Epithelial cell of prostate (primary cell): Measurements from ENCODE around the gene OR8G1.
A peak's percentile ranks its signal among the peaks of the same experiment; 100 is the strongest.
"Not testable (repeated sequence)": the region's sequence is repeated elsewhere in the genome, so short reads cannot be mapped to it uniquely, and the experiment has no call there.

ENCODE experiments used
- DNase-seq: peaks from one replicate; pipeline ENCODE4 v3.0.0-alpha.2; 2011; ENCODE audit warnings: low read depth, low spot score
- H3K27ac ChIP-seq: fragments of 450-650 bp; 2 replicates; pipeline ENCODE4 v1.5.1; 2017; ENCODE audit warnings: mild to moderate bottlenecking

The OR8G1 gene, protein sequence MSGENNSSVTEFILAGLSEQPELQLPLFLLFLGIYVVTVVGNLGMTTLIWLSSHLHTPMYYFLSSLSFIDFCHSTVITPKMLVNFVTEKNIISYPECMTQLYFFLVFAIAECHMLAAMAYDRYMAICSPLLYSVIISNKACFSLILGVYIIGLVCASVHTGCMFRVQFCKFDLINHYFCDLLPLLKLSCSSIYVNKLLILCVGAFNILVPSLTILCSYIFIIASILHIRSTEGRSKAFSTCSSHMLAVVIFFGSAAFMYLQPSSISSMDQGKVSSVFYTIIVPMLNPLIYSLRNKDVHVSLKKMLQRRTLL

GRCh38 chr11:124240621-124241397, at the start of gene OR8G1:
TSS of gene OR8G1 (plus strand) at chr11:124241095. CDS start at chr11:124249676, 8,581 bp downstream.
- no peak within 1 kb of the TSS for H3K27ac ChIP-seq
- DNase-seq: no peak

DNA sequence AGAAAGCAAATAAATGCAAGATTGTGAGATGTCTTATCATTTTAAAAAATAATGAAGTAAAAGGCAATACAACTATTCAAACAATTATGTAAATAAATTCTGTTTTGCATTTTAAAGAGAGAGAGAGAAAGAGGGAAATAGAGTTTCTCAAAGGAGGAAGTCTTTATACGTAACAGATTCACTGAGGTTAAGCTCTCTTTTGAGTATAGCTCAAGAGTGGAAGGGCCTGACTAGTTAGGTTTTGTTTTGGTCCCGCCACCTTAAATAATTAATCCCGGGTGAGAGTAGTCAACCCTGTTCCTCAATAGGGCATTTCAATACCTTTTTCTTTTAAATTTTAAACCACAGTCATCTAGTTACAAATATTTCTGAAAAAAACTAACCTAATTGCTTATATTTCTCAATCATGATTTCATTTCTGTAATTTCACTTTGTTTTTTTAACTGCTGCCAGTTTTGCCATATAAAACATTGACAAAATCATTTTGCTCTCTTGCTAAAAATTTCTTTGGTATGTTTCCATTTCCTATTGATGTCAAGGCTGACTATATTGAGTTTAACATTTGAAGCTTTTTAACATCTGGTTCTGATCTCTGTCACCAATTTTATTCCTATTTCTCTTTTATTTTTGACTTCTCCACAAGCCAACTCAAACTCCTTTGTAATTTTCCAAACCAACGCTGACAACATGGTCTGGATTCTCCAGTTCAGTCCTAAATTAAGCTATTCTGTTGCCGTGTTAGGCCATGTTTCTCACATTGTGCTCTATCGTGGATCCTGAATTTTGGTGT, 47.5 kb upstream of the OR8G1 start:
- H3K27ac ChIP-seq: no peak overlapping the region
- no peak for DNase-seq

DNA sequence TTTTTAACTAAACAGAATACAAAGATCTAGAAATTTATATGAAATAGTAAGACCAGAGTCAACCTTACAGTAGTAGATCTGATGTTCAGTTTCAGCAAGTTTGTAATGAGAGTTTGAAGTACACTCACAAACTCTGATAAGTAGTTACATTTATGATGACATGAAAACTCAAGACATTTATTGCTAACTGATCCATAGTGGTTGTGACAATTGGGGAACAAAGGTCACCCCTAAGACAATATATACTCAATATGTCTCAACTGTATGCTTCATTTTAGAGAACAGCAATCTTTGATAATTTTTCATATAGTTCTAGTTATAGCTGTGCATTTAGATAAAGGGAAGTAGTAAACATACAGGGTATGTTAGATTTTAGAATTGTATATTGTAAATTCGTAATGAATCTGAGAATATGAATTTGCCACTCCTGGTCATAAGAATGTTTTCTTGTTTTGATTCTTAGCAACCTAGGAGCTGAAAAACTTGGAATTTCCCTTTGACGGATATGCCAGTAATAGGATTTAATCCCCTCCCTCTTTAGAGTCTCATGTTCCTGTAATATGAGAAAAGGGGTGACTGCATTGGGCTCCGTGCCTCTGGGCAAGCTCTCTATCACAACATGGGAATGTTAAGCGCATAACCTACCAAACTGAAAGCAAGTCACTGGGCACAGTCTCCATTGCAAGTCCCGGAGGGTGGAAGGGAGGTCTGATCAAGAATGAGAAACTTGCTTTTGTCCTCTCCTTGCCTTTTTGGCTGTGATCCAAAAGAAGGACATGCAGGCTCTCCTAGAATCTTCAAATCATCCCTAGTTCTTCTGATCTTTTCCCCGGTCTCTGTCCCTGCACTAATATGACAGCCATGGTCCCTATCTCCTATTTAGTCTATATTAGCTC, 46.4 kb upstream of the OR8G1 start:
- DNase-seq: no peak
- no peak overlapping the region for H3K27ac ChIP-seq

DNA sequence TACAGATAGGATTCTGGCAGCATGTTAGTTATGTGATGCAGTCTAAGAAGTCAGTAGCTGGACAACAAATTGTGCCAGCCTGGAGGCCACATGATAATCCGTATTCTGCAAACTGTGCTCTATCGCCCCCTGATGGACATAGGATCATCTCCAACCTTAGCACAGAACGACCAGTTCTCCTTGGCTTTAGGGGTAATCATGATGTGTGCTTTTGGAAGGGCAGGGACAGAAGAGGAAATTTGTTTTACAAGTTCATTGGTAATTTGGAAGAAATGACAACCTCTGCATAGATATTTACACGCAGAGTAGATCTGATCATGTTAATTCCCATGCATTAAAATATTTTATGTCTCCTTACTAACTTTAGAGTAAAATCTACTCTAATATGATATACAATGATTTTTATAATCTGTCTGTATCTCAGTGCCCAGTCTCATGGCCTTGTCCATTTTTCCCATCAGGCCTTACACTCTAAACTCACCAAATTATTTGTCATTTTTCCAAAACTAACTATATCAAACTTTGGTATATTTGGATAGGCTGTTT, 45.6 kb upstream of the OR8G1 start:
- H3K27ac ChIP-seq: no peak overlapping the region
- no peak for DNase-seq

DNA sequence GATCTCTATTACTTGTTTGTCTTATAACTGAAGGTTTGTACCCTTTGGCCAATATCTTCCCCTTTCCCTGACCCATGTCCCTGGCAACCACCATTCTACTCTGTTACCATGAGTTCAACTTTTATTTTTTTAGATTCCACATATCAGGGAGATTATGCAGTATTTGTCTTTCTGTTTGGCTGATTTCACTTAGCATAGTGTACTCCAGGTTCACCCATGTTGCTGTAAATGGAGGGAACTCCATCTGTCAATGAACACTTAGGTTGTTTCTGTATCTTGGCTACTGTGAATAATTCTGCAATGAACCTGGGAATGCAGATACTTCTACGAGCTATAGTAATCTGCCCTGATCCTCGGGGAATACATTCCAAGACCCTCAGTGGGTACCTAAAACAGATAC, 42.9 kb upstream of the OR8G1 start:
- no peak overlapping the region for H3K27ac ChIP-seq
- no peak for DNase-seq

GRCh38 chr11:124198897-124199296, 42.0 kb upstream of the OR8G1 start:
- no peak for DNase-seq
- H3K27ac ChIP-seq: no peak overlapping the region

DNA sequence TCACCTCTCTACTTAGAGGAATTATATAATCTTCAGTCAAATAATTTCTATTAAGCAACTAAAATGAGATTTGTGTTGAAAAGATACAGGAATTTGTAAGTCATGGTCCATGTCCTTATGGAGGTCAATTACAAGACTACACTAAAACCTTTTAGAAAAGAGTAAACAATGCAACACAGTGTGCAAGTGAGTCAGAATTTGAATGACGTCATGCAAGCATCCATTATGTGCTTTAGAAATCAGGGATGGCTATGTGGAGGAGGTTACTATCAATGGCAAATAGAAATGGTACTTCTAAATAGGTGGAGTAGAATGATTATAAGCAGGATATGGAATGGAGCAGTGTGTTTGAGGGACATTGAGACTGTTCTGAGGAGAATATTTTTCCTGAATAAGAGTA, 41.2 kb upstream of the OR8G1 start:
- no peak overlapping the region for H3K27ac ChIP-seq
- DNase-seq: peak; percentile 5

DNA sequence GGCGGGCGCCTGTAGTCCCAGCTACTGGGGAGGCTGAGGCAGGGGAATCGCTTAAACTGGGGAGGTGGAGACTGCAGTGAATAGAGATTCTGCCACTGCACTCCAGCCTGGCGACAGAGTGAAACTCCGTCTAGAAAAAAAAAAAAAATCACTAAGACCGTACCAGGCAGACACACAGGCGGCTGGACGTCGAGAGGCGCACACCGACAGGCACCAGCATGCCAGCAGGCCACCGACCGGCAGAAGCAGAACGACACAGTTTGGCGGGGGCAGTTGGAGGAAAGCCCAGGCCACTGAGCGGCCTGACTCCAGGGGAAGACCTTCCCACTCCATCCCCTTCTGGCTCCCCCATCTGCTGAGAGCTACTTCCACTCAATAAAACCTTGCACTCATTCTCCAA, 40.2 kb upstream of the OR8G1 start:
- DNase-seq: no peak
- no peak overlapping the region for H3K27ac ChIP-seq

- no peak for DNase-seq
- H3K27ac ChIP-seq: no peak overlapping the region
These were observed 37.9 kb upstream of the OR8G1 start for GRCh38 chr11:124202951-124203350.

DNA sequence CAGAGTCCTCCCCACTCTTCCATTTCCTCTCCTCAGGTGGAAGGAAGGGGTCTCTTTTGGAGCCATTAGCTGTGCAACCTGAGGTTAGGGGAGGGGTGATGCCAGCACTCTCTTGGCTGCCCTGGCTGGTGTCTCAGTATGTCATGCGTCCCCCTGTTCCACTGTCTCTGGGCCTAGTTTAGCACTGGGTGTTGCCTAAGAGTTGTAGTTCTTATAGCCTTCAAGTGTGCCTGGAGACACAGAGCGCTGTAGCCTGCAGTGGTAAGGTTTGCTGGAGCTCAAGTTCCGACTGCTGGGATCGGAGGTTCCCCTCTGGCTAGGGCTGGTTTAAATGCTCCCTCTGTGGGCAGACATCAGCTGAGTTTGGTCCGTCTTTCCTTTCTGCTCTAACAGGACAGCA, 36.9 kb upstream of the OR8G1 start:
- no peak overlapping the region for H3K27ac ChIP-seq
- no peak for DNase-seq

GRCh38 chr11:124207102-124207792, 33.6 kb upstream of the OR8G1 start:
- H3K27ac ChIP-seq: no peak overlapping the region
- no peak for DNase-seq

DNA sequence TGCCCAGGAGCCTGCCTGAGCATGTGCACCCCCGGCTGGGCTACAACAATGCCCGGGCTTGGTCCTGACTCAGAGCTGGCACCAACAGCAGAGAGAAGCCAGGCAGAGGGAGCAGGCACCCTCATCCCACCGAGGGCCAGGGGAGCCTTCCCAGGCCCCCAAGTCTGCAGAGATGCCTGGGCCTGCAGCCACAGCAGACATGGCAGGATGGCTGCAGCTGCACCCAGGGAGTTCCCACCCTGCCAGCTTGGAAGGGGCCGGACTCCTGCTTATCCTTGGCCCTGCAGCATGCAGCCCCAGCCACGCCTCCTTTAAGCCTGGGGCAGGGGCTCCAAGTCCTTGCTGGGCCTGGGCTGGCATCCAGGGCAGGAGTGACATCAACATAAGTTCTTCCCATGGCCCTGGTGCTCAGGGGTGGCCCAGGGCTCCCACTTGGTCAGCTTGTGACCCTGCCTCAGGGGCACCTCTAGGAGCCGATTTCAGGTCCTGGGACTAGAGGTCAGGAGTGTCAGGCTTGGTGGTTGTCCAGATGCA, 31.0 kb upstream of the OR8G1 start:
- DNase-seq: no peak
- no peak overlapping the region for H3K27ac ChIP-seq

DNA sequence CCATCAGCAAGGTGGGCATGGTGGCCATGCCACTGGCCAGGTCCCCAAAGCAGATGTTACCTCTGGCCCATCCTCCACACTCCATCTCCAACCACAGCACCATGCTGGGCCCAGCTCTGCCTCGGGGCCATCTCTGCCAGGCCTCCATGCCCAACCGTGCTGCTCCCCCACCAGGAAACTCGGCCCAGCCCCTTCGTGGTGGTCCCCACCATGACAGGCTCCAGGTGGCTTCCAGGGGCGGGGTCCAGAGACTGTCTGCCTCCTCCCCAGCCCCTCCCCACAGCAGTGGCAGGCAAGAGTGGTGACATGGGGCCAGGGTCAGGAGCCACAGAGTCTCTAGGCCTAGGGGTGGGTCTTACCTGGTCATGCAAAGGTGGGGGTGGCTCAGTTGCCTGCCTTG, 30.5 kb upstream of the OR8G1 start:
- no peak for DNase-seq
- no peak overlapping the region for H3K27ac ChIP-seq

DNA sequence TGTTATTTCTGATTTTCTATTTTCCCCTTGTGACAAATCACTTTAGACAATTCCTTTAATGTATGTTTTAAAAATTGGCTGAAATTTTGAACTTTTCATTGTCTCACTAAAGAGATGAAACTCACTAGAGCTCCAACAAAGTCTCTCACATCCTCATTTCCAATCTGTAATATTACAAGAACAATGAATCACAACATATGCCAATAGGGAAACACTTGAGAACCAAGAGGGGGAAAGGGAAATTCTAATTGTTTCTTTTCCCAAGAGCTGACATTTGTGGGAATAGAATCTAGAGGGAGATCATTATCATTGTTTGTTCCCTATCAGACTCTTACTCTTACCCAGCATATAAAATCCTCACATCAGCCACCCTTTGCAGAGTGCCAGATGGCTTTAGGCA, 29.6 kb upstream of the OR8G1 start:
- no peak overlapping the region for H3K27ac ChIP-seq
- no peak for DNase-seq

DNA sequence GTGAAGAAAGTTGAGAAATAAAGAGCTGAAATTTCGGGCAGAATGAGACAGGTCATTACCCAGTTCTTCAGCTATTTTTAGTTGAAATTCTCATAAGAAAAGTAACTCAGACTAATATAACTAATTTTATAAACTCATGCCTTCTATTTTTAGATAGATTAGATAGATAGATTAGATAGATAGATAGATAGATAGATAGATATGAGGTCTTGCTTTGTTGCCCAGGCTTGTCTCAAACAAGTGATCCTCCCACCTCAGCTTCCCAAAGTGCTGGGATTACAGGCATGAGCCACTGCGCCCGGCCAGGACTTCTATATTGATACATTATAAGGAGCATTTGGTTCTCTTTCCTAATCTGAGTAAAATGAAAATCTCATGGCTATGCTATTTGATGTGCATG, 26.9 kb upstream of the OR8G1 start:
- no peak overlapping the region for H3K27ac ChIP-seq

DNA sequence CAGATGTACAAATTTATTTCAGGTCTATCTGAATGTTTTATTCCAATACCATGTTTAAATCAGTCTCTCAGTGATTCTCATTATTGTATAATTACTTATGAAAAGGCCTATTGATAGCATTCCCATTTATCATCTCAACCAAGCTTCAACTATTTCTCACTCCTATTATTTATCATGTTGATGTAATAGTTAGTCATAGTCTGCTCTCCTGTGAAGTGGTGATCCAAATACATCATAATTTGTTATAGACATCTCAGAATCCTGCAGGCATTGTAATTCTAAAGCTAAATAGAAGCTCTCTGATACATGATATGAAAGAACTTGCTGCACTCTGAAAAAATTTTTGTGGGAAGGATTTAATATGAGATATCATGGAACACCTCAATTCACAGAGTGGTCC, 21.8 kb upstream of the OR8G1 start:
- no peak overlapping the region for H3K27ac ChIP-seq
- DNase-seq: no peak

More for the DNA sequence above, 26.9 kb upstream of the OR8G1 start:
- DNase-seq: no peak

DNA sequence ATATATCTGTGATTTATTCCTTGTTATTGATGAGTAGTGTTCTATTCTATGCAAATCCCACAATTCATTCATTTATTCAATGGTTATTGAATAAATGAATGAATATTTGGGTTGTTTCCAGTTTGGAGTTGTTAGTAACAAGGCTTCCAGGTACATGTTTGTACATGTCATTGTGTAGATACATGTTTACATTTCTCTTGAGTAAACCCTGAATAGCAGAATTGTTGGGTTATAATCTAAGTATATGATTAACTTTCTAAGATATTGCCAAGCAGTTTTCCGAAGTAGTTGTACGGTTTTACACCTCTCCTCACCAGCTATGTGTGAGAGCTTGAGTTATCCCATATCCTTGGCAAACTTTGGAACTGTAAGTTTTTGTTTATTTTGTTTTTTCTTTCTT, 18.5 kb upstream of the OR8G1 start:
- DNase-seq: peak; percentile 18
- no peak overlapping the region for H3K27ac ChIP-seq

- not testable (repeated sequence) for DNase-seq
These were observed 16.1 kb upstream of the OR8G1 start for GRCh38 chr11:124224618-124225423.

More at GRCh38 chr11:124224618-124225423, 16.1 kb upstream of the OR8G1 start:
- H3K27ac ChIP-seq: not testable (repeated sequence)
